Breast epithelium (tissue), 3 donors: ENCODE data around the gene PCDHGB5.

Source experiments
- CTCF ChIP-seq, 3 donors: fragments of 450-650 bp; IDR thresholded peaks; one replicate each; pipeline ENCODE4 v1.5.1; 2016 to 2017; ENCODE audit warnings: antibody characterized with exemption in 3 of 3, mild to moderate bottlenecking in 3 of 3, moderate library complexity in 3 of 3
- POLR2A ChIP-seq: fragments of 450-650 bp; IDR thresholded peaks from one replicate; pipeline ENCODE4 v1.6.1; 2016; ENCODE audit warnings: antibody characterized with exemption, mild to moderate bottlenecking, moderate library complexity

DNA sequence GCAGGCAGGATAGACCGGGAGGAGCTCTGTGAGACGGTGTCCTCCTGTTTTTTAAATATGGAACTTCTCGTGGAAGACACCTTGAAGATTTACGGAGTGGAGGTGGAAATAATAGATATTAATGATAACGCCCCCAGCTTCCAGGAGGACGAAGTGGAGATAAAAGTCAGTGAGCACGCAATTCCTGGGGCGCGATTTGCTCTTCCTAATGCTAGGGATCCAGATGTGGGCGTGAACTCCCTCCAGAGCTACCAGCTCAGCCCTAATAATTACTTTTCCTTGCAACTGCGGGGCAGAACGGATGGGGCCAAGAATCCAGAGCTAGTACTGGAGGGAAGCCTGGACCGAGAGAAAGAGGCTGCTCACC, 23.7 kb downstream of the PCDHGB5 start:
- TF ChIP-seq POLR2A (no peak), CTCF (IDR thresholded peaks at IDR 0.05) (no peak)
